PFSK-1 (cell line): ENCODE measurements around the gene RPL12.

ENCODE experiments used
- FOXP2 ChIP-seq: optimal IDR thresholded peaks from 2 replicates; pipeline ENCODE3; 2011; ENCODE audit warnings: borderline replicate concordance, control low read depth, inconsistent platforms; ENCODE audit not compliant: insufficient read depth; ENCODE audit errors: extremely low read length, extremely low read depth
- POLR2AphosphoS5 ChIP-seq: IDR thresholded peaks from 2 replicates; pipeline ENCODE4 v1.6.1; 2012; ENCODE audit warnings: low read depth, mild to moderate bottlenecking, control low read depth, low read length, moderate library complexity
- REST ChIP-seq, 2 experiments: IDR thresholded peaks; 2 replicates each; pipeline versions ENCODE4 v1.6.1 to v1.8.0; 2011 to 2012; ENCODE audit warnings: low read depth in 2 of 2, low read length in 2 of 2, control low read depth in 1 of 2, inconsistent platforms in 1 of 2, mild to moderate bottlenecking in 1 of 2, moderate library complexity in 1 of 2; ENCODE audit not compliant: insufficient read depth in 1 of 2
- SIN3A ChIP-seq: IDR thresholded peaks from 2 replicates; pipeline ENCODE4 v1.6.1; 2012; ENCODE audit warnings: mild to moderate bottlenecking, low read length, moderate library complexity, borderline replicate concordance; ENCODE audit not compliant: insufficient read depth
- TAF1 ChIP-seq: IDR thresholded peaks from 2 replicates; pipeline ENCODE4 v1.6.1; 2012; ENCODE audit warnings: low read length, control low read depth, borderline replicate concordance; ENCODE audit not compliant: insufficient read depth

The RPL12 gene

GRCh38 chr9:127493592-127494303 is 42.5 kb upstream of the RPL12 start:
- TF ChIP-seq FOXP2 (no peak), TAF1 (no peak), SIN3A (no peak), POLR2AphosphoS5 (no peak), REST (IDR thresholded peaks at IDR 0.05; ENCODE audit: insufficient read depth in 1 of 2, low read depth in 2 of 2, low read length in 2 of 2) (no peak)

DNA sequence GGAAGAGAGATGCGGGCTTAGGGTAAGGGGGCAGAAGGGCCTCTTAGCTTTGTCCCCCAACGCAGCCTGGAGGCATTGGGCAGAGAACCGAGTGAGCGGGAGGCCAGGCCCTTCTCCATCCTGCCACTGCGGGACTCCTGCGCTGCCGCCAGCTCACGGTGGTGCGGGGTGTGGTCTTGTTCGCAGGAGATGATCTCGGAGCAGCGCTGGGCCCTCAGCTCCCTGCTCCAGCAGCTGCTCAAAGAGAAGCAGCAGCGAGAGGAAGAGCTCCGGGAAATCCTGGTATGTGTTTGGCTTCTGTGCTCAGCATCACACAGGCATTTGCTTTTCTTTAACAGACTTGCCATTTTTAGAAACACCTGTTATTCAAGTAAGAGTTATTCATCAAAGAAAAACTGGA is 41.4 kb upstream of the RPL12 start:
- TF ChIP-seq SIN3A, result no peak
- no peak for TF ChIP-seq REST (IDR thresholded peaks at IDR 0.05; ENCODE audit: insufficient read depth in 1 of 2, low read depth in 2 of 2, low read length in 2 of 2)

GRCh38 chr9:127491516-127491915 is 40.3 kb upstream of the RPL12 start:
- no peak for TF ChIP-seq FOXP2
- no peak for TF ChIP-seq SIN3A
- TF ChIP-seq TAF1, result no peak
- TF ChIP-seq REST (IDR thresholded peaks at IDR 0.05; ENCODE audit: insufficient read depth in 1 of 2, low read depth in 2 of 2, low read length in 2 of 2), result no peak
- TF ChIP-seq POLR2AphosphoS5, result no peak

DNA sequence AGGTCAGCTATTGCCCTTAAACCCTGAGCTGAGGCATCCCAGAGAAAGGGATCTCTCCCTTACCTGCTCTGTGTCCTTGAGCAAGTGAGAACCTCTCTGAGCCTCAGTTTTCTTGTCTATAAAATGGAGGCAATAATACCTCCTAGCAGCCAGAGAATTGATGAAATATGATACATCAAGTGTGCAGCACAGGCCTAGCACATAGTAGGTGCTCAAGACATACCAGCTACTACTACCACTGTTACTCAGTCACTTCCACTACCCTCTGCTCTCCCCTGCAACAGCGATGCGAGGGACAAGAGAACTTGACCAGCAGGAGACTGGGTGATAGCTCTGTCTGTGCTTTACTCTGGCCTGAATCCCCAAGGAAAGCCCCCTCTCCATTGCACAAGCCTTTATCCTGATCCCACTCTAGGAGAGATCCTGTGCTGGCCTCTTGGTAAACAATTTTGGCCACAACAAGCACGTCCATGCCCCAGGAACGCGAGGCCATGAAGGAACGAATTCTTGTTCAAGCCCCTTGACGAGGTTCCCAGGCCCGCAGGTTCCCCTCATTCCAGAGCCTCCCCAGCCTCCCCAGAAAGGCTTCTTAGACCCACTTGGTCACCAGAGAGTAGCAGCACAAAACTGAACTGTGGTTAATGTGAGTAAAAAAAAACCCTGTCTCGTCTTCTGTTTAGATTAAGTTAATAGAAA is 39.5 kb upstream of the RPL12 start:
- no peak for TF ChIP-seq FOXP2
- TF ChIP-seq POLR2AphosphoS5, result no peak
- no peak for TF ChIP-seq TAF1
- no peak for TF ChIP-seq REST (IDR thresholded peaks at IDR 0.05; ENCODE audit: insufficient read depth in 1 of 2, low read depth in 2 of 2, low read length in 2 of 2)
- no peak for TF ChIP-seq SIN3A
